Heart left ventricle (tissue), 16 donors: ENCODE data around the gene MEOX2. TPM values are rescaled to one million over a fixed set of nuclear protein-coding genes. Genes with fewer than 3 reads are reported as not detected.

Source experiments
- ATAC-seq, 4 donors: fragments of 200-7000 bp; cut with Tn5 transposase; one replicate each; pipeline ENCODE4 v1.9.1; 2020 to 2022; ENCODE audit warnings: moderate library complexity in 4 of 4, mild to moderate bottlenecking in 3 of 4, moderate number of reproducible peaks in 1 of 4
- DNase-seq, 5 donors: peaks; one replicate each; pipeline ENCODE4 v3.0.0-alpha.2; 2020
- H3K27ac ChIP-seq, 12 donors: fragments of 200-600 bp; sonication (generic) in 4 of 12; one replicate each; pipeline versions ENCODE4 v1.5.0 to v1.8.0; 2016 to 2022; ENCODE audit warnings: mild to moderate bottlenecking in 2 of 12
- H3K27me3 ChIP-seq, 9 donors: fragments of 200-600 bp; sonication (generic) in 2 of 9; one replicate each; pipeline versions ENCODE4 v1.5.1 to v1.8.0; 2016 to 2022; ENCODE audit warnings: mild to moderate bottlenecking in 3 of 9
- H3K36me3 ChIP-seq, 9 donors: fragments of 200-600 bp; sonication (generic) in 2 of 9; one replicate each; pipeline versions ENCODE4 v1.5.0 to v1.8.0; 2018 to 2022; ENCODE audit warnings: mild to moderate bottlenecking in 2 of 9
- H3K4me1 ChIP-seq, 12 donors: fragments of 200-600 bp; sonication (generic) in 4 of 12; one replicate each; pipeline versions ENCODE4 v1.5.0 to v1.8.0; 2016 to 2022; ENCODE audit warnings: mild to moderate bottlenecking in 3 of 12
- H3K4me3 ChIP-seq, 12 donors: fragments of 200-600 bp; sonication (generic) in 4 of 12; one replicate each; pipeline versions ENCODE4 v1.5.0 to v1.8.0; 2017 to 2022; ENCODE audit warnings: mild to moderate bottlenecking in 9 of 12, moderate library complexity in 4 of 12
- H3K9me3 ChIP-seq, 12 donors: fragments of 200-600 bp; sonication (generic) in 4 of 12; one replicate each; pipeline versions ENCODE4 v1.5.0 to v1.8.0; 2016 to 2022; ENCODE audit warnings: mild to moderate bottlenecking in 1 of 12
- POLR2A ChIP-seq, 2 donors: fragments of 450-650 bp; IDR thresholded peaks; one replicate each; pipeline ENCODE4 v1.6.1; 2017; ENCODE audit warnings: antibody characterized with exemption in 2 of 2, mild to moderate bottlenecking in 2 of 2, moderate library complexity in 2 of 2
- WGBS, 4 donors: extraction: QIAGEN DNeasy Blood & Tissue Kit in 2 of 4; methylation state at CpG; one replicate each; pipeline versions ENCODE4 v1.1.5 to v1.1.7; 2013 to 2018; 5-methylcytosine and 5-hydroxymethylcytosine counted together
- intact Hi-C, 10 donors: fragments of 100-400 bp; cut with DNase I; formaldehyde crosslinking; loops; one replicate each; pipeline versions ENCODE4 v1.11.1 to v1.14.2; 2022
- polyA plus RNA-seq, 2 donors: library from polyadenylated mRNA; stranded (reverse); fragments of 200-250 nt; gene quantifications; one replicate each; pipeline ENCODE4 v1.2.3, GENCODE V29; 2013
- total RNA-seq, 9 donors: library from RNA; depleted of rRNA in 2 of 9; stranded (reverse); fragments of >200 nt in 2 of 9; fragmentation: NEBNext Ultra II Directional in 3 of 9; extraction: Animal tissue kit (Norgen Biotek cat#: 25700) in 3 of 9; gene quantifications; one replicate each; pipeline versions ENCODE4 v1.1.0 to v1.2.4, GENCODE V29; 2016 to 2023
- TF ChIP-seq, protein P1 (sequence below), 12 donors: fragments of 200-600 bp; sonication (generic) in 4 of 12; IDR thresholded peaks; one replicate each; pipeline versions ENCODE4 v1.5.0 to v1.8.0; 2018 to 2022; ENCODE audit warnings: antibody characterized with exemption in 12 of 12, mild to moderate bottlenecking in 5 of 12
- donor health status: ischemic (EF 13 %, LVEDD 7.1; RV severe dilation, severe dysfunction).
- donor health status: healthy with polysubstance abuse.
- donor health status: DM: no; HTN: yes; CAD: no.
- donor health status: DM: no; HTN: no; CAD: no.
- donor health status: ischemic (EF 25% LVEDD 6.9; RV normal size, moderate dysfunction).
- donor health status: ischemic (EF 25% LVEDD 5.7; RV mildly dilated, moderate dysfunction).
- donor health status: healthy.
- donor health status: DM: yes; HTN: yes; CAD: no.
- donor health status: ischemic (EF 35%, LVEDD 5.7; RV mildly dilated, moderate dysfunction).
- donor health status: nonischemic (EF 11% LVEDD 7.7; RV severe dilation, severe dysfunction).
- donor health status: DM: yes; HTN: yes; CAD: no.
- donor health status: PGD.
- donor health status: ischemic (EF 29% LVEDD 5.4; RV normal size, mild dysfunction).
- donor health status: nonischemic (EF 23%, LVEDD 6.1; RV moderate dilation, normal function).

MEOX2 gene
- total and polyA plus RNA-seq, 11 donors: 5.0 to 17.1 (median 10.5) TPM

DNA sequence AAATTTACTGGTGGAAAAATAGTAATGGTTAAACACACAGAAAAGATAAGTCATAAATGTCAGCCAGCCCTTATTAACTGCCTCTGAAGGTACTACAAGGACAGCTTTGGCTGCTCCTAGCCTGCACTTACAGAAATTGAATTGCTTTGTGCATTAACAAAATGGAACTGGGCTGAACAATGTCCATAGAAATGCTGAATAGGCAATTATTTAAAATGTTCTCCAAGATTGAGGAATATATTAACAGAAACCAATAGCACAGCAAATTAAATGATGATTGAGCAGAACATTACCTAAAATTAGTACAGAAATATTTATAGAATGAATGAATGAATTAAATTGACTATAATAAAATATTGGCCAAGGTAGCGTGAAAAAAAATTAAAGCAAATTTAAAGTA, 82.3 kb downstream of the MEOX2 start:
- Histone ChIP-seq H3K4me1 (peaks cover 0 to 11% (median 0%) of the 10 kb centered on the region in 12 donors), H3K27me3 (no peaks in the 10 kb centered on the region), H3K36me3 (no peaks in the 10 kb centered on the region), H3K27ac (no peak overlapping the region), H3K9me3 (peaks cover 0 to 18% (median 0%) of the 10 kb centered on the region in 12 donors), H3K4me3 (no peak overlapping the region)
- intact Hi-C loops: no loop called here
- TF ChIP-seq, protein P1, sequence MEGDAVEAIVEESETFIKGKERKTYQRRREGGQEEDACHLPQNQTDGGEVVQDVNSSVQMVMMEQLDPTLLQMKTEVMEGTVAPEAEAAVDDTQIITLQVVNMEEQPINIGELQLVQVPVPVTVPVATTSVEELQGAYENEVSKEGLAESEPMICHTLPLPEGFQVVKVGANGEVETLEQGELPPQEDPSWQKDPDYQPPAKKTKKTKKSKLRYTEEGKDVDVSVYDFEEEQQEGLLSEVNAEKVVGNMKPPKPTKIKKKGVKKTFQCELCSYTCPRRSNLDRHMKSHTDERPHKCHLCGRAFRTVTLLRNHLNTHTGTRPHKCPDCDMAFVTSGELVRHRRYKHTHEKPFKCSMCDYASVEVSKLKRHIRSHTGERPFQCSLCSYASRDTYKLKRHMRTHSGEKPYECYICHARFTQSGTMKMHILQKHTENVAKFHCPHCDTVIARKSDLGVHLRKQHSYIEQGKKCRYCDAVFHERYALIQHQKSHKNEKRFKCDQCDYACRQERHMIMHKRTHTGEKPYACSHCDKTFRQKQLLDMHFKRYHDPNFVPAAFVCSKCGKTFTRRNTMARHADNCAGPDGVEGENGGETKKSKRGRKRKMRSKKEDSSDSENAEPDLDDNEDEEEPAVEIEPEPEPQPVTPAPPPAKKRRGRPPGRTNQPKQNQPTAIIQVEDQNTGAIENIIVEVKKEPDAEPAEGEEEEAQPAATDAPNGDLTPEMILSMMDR (IDR thresholded peaks at IDR 0.05): no peak
- TF ChIP-seq POLR2A (IDR thresholded peaks at IDR 0.05): no peak
- 98 to 100% (median 99%) methylated on average over 1 of the region's 1 CpG for WGBS, 4 donors
- DNase-seq (no peak), ATAC-seq (no peak)

- H3K36me3 ChIP-seq: no peaks in the 10 kb centered on the region
- WGBS, 4 donors: 52 to 57% (median 54%) methylated on average over 2 of the region's 2 CpGs
- peaks cover 0 to 19% (median 0%) of the 10 kb centered on the region in 12 donors for H3K9me3 ChIP-seq
- no peaks in the 10 kb centered on the region for H3K27me3 ChIP-seq
- no peak overlapping the region for H3K4me3 ChIP-seq
- no peak for DNase-seq
- H3K4me1 ChIP-seq: peaks cover 0 to 11% (median 0%) of the 10 kb centered on the region in 12 donors
- no peak for ATAC-seq
- no peak overlapping the region for H3K27ac ChIP-seq
- TF ChIP-seq POLR2A (IDR thresholded peaks at IDR 0.05): no peak
- TF ChIP-seq, protein P1 (IDR thresholded peaks at IDR 0.05): no peak
- intact Hi-C loops: no loop called here
Measured at GRCh38 chr7:15603124-15603523, 83.4 kb downstream of the MEOX2 start.

GRCh38 chr7:15602236-15602635, 84.2 kb downstream of the MEOX2 start:
- DNase-seq (no peak), ATAC-seq (no peak)
- WGBS, 4 donors: 36 to 55% (median 42%) methylated on average over 1 of the region's 1 CpG
- intact Hi-C loops: no loop called here
- no peak overlapping the region for H3K27ac ChIP-seq
- no peaks in the 10 kb centered on the region for H3K36me3 ChIP-seq
- H3K9me3 ChIP-seq: peaks cover 0 to 19% (median 0%) of the 10 kb centered on the region in 12 donors
- H3K4me3 ChIP-seq: no peak overlapping the region
- H3K4me1 ChIP-seq: peaks cover 0 to 6% (median 0%) of the 10 kb centered on the region in 12 donors
- TF ChIP-seq POLR2A (IDR thresholded peaks at IDR 0.05): no peak
- TF ChIP-seq, protein P1 (IDR thresholded peaks at IDR 0.05): no peak
- no peaks in the 10 kb centered on the region for H3K27me3 ChIP-seq

GRCh38 chr7:15601175-15601574, 85.3 kb downstream of the MEOX2 start:
- Histone ChIP-seq H3K36me3 (no peaks in the 10 kb centered on the region), H3K4me3 (no peak overlapping the region), H3K9me3 (peaks cover 0 to 19% (median 0%) of the 10 kb centered on the region in 12 donors), H3K4me1 (peaks cover 0 to 6% (median 0%) of the 10 kb centered on the region in 12 donors), H3K27ac (no peak overlapping the region), H3K27me3 (no peaks in the 10 kb centered on the region)
- ATAC-seq (no peak), DNase-seq (no peak)
- intact Hi-C loops: no loop called here
- WGBS, 4 donors: 91 to 100% (median 97%) methylated on average over 1 of the region's 1 CpG
- no peak for TF ChIP-seq POLR2A (IDR thresholded peaks at IDR 0.05)
- TF ChIP-seq, protein P1 (IDR thresholded peaks at IDR 0.05): no peak
